NOMO-1 treated with dmso at 0.1 percent for 144 hours (cell line): ENCODE results near the gene HSPA12A.

Experiments used
- DNase-seq: peaks from one replicate; lab custom pipeline; 2025; ENCODE audit not compliant: unreplicated experiment; lab: John Stamatoyannopoulos, UW

Gene HSPA12A, protein sequence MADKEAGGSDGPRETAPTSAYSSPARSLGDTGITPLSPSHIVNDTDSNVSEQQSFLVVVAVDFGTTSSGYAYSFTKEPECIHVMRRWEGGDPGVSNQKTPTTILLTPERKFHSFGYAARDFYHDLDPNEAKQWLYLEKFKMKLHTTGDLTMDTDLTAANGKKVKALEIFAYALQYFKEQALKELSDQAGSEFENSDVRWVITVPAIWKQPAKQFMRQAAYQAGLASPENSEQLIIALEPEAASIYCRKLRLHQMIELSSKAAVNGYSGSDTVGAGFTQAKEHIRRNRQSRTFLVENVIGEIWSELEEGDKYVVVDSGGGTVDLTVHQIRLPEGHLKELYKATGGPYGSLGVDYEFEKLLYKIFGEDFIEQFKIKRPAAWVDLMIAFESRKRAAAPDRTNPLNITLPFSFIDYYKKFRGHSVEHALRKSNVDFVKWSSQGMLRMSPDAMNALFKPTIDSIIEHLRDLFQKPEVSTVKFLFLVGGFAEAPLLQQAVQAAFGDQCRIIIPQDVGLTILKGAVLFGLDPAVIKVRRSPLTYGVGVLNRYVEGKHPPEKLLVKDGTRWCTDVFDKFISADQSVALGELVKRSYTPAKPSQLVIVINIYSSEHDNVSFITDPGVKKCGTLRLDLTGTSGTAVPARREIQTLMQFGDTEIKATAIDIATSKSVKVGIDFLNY

DNA sequence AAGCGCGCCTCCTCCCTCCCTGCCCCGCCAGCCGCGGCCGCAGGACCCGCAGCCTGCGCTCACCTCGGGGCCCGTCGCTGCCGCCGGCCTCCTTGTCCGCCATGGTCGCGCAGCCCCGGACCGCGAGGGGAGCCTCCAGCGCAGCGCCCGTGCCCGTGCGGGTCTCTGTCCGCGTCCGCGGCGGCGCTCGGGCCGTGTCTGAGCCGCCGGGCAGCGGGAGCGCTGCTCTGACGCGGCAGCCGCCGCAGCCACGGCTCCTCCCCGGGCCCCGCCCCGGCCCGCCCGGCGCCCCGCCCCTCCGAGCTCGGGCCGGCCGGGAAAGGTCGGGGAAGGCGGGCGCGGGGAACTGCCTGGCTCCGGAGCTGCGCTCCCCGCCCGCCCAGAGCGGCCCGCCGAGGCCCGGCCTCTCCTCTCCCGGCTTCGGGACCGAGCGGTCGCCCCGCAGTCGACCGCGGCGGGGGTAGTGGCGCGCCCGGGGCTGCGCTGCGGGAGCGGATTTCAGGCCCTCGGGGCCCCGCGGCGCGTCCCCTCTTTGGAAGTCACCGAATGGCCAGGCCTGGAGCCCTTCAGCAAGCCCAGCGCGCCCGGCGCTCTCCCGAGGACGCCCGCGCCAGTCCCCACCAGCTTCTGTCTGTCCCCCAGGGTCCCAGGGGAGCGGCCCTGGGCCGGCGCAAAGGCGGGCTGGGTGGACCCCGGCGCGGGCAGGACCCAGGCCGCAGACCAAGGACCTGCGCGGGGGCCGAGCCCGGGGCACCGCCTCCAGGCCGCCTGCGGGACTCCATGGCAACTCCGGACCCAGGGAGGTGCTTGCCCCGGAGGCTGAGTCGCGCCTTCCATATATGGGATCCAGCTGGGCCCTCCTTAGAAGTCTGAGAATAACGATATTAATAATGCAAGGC lies at the start of gene HSPA12A:
HSPA12A (minus strand) TSS at position 200 of the 899 bp plus-strand sequence; CDS start at position 103, 97 bp downstream.
- DNase-seq: peak; percentile 27

- DNase-seq: no peak
Measured at GRCh38 chr10:116791241-116791640, 48.9 kb upstream of the HSPA12A start.

DNA sequence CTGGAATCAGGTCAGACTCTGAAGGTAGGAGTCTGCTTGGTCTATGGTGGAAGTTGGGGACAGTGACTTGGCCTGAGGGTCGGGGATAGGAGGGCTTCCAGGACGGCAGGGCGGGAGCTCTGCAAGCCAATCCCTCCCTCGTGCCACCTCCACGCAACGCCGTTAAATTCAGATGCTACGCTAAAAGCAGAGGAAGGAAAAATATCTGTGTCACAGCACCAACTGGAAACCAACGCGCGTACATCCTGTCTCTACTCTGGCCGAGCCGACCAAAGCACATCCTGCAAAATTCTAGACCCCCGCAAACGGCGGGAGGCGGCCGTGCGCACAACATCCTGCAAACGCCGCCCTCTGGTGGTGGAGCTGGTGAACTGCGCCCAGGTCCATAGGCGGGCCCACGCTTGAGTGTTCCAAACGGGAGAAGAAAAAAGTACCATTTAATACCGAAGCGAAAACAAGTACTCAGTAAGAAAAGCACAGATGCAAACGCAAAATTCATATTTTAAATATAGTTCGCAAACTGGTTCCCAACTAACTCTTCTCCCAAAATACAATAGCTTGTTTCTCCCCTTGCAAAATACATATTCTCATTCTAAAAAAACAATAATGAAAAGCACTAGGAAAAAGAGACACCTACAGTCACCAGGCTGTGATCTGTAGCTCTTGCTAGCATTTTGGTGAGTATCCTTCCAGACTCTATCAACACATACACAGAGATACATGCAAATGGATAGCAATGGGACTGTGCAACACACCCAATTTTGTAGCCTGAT lies 45.7 kb upstream of the HSPA12A start:
- DNase-seq: peak; percentile 19

- no peak for DNase-seq
Measured at GRCh38 chr10:116787053-116787659, 44.8 kb upstream of the HSPA12A start.

GRCh38 chr10:116785867-116786266 lies 43.5 kb upstream of the HSPA12A start:
- DNase-seq: no peak

DNA sequence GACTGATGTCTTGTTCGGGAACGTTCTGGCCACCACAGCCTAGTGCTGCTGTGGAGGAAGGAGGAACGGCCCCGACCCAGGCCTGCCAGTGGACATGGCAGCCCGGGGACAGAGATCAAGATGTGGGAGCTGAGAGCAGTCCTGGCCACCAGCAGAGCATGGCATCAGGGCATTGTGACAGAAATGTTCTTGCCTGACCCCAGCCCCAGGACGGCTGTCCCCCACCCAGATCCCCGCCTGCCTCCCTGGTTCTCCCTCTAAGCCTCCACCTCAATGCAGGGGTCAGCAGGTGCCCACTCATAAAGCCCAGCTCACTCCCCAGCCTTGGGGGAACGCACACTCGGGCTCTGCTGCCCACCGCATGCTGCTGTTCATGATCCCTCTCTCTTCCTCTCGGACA lies 42.9 kb upstream of the HSPA12A start:
- DNase-seq: no peak

GRCh38 chr10:116784651-116785050 lies 42.3 kb upstream of the HSPA12A start:
- no peak for DNase-seq

GRCh38 chr10:116784035-116784434 lies 41.7 kb upstream of the HSPA12A start:
- DNase-seq: no peak

DNA sequence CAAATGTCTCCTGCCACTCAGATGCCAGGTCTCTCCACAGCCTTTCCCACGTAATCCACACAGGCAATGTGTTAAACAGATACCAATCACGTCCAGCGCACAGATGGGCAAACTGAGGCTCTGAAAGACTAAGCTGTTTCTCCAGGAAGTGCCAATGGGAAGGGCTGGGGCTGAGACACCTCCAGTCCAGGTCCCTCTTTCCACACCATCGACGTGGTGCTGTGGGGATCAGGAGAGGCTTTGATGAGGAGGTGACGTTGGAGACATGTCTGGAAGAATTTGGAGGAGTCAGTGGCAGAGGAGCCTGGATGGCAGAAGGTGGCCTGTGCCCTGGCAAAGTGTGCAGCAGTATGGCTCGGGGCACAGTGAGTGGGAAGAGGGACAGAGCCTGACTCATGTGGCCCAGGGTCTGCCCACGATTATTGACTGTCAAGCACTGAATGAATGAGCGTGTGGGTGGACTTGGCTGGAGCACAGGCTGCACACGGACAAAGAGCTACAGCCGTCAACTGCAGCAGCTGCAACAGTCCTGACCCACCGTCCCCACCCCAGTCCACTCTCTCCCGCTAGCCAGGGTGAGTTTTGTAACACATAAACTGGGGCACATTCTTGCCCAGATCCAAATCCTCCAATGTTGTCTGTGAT lies 40.8 kb upstream of the HSPA12A start:
- DNase-seq: no peak

DNA sequence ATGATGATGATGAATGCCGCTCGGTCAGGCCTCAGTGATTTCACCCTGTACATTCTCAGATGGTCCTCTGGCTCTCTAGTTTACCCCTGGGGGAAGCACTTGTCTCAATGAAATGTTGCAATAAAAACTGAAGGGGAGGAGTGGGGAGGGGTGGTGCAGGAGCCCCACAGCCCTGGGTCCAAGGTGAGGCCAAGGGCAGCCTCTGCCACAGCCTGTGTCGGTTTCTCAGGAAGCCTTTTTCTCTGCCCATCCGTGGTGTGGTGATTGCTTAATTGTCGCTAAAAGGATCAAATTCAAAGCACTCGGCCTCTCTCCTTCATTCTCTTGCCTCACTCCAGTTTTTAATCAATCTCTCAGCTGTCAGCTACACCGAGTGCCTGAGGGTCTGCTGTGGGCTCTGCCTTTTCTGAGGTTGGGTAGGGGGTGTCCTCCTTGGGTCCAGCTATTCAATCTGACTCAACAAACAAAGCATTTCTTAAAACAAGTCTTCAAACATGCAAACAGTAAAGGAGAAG lies 39.1 kb upstream of the HSPA12A start:
- DNase-seq: no peak

- no peak for DNase-seq
Measured at GRCh38 chr10:116780691-116781205, 38.4 kb upstream of the HSPA12A start.

- no peak for DNase-seq
Measured at GRCh38 chr10:116779076-116779687, 36.8 kb upstream of the HSPA12A start.

GRCh38 chr10:116777006-116777405 lies 34.6 kb upstream of the HSPA12A start:
- DNase-seq: no peak

- no peak for DNase-seq
Measured at GRCh38 chr10:116775488-116776400, 33.4 kb upstream of the HSPA12A start.

- no peak for DNase-seq
Measured at GRCh38 chr10:116774728-116775151, 32.4 kb upstream of the HSPA12A start.

- no peak for DNase-seq
Measured at GRCh38 chr10:116772909-116773705, 30.7 kb upstream of the HSPA12A start.
